NT2/D1 (cell line): ENCODE measurements around the gene DSTYK.

Experiments used
- DNase-seq: peaks from one replicate; pipeline ENCODE4 v3.0.0-alpha.2; 2011; ENCODE audit warnings: low read depth, low spot score
- H3K27me3 ChIP-seq: 2 replicates; pipeline ENCODE4 v1.6.0; 2011; ENCODE audit warnings: mild to moderate bottlenecking; ENCODE audit not compliant: insufficient read length, insufficient read depth
- H3K36me3 ChIP-seq: 2 replicates; pipeline ENCODE4 v1.6.1; 2011; ENCODE audit warnings: mild to moderate bottlenecking, low read length, mixed read lengths; ENCODE audit not compliant: insufficient read depth, insufficient read length
- H3K4me1 ChIP-seq: 2 replicates; pipeline ENCODE4 v1.5.1; 2011; ENCODE audit not compliant: insufficient read depth, insufficient read length
- H3K4me3 ChIP-seq: 2 replicates; pipeline ENCODE4 v1.5.1; 2011; ENCODE audit warnings: low read depth; ENCODE audit not compliant: insufficient read length
- H3K9ac ChIP-seq: 2 replicates; pipeline ENCODE4 v1.6.0; 2011; ENCODE audit warnings: low read depth; ENCODE audit not compliant: insufficient read length
- H3K9me3 ChIP-seq: 2 replicates; pipeline ENCODE4 v1.5.1; 2011; ENCODE audit warnings: mild to moderate bottlenecking, low read length; ENCODE audit not compliant: insufficient read depth
- SUZ12 ChIP-seq: IDR thresholded peaks from 2 replicates; pipeline ENCODE4 v1.6.1; 2011; ENCODE audit not compliant: insufficient read length, insufficient read depth; ENCODE audit errors: extremely low read depth
- YY1 ChIP-seq: IDR thresholded peaks from 2 replicates; pipeline ENCODE4 v1.6.1; 2011; ENCODE audit not compliant: insufficient read length, insufficient read depth
- ZNF274 ChIP-seq: IDR thresholded peaks from 2 replicates; pipeline ENCODE4 v1.6.1; 2011; ENCODE audit warnings: mild to moderate bottlenecking, low read depth, low read length

The DSTYK gene

GRCh38 chr1:205118752-205119151 lies 92.8 kb downstream of the DSTYK start:
- H3K36me3 ChIP-seq: peaks cover 63% of the 10 kb centered on the region
- DNase-seq: no peak
- no peaks in the 10 kb centered on the region for H3K27me3 ChIP-seq
- no peak overlapping the region for H3K9ac ChIP-seq
- no peak for TF ChIP-seq YY1
- TF ChIP-seq SUZ12: no peak
- no peak for TF ChIP-seq ZNF274
- H3K4me3 ChIP-seq: no peak overlapping the region
- no peaks in the 10 kb centered on the region for H3K9me3 ChIP-seq
- no peaks in the 10 kb centered on the region for H3K4me1 ChIP-seq

GRCh38 chr1:205111354-205111753 lies 100.1 kb downstream of the DSTYK start:
- H3K36me3 ChIP-seq: peaks cover 59% of the 10 kb centered on the region
- no peaks in the 10 kb centered on the region for H3K27me3 ChIP-seq
- no peaks in the 10 kb centered on the region for H3K9me3 ChIP-seq
- no peaks in the 10 kb centered on the region for H3K4me1 ChIP-seq
- H3K9ac ChIP-seq: no peak overlapping the region
- TF ChIP-seq ZNF274: no peak
- TF ChIP-seq YY1: no peak
- no peak for TF ChIP-seq SUZ12
- no peak for DNase-seq
- no peak overlapping the region for H3K4me3 ChIP-seq

DNA sequence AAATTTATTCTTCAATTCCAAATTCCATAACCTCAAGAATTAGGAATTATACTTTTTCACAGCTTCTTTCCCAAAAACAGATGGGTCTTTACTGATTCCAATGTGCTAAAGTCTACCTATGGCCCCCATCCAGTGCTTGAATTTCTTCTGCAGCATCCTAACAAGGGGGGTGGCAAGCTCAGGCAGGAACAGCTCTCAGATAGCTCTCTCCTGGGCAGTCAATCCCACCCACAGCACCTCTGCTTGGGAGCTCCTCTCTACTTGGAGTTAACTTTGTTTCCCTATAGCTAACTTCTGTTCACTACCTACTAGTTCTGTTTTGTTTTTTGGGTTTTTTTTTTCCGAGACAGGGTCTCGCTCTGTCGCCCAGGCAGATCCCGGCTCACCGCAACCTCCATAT lies 101.8 kb downstream of the DSTYK start:
- DNase-seq: no peak
- TF ChIP-seq ZNF274 (no peak), YY1 (no peak), SUZ12 (no peak)
- Histone ChIP-seq H3K9ac (no peak overlapping the region), H3K9me3 (no peaks in the 10 kb centered on the region), H3K4me1 (no peaks in the 10 kb centered on the region), H3K27me3 (no peaks in the 10 kb centered on the region), H3K4me3 (no peak overlapping the region), H3K36me3 (peaks cover 54% of the 10 kb centered on the region)

- Histone ChIP-seq H3K4me3 (no peak overlapping the region), H3K27me3 (no peaks in the 10 kb centered on the region), H3K9ac (no peak overlapping the region), H3K9me3 (no peaks in the 10 kb centered on the region), H3K4me1 (no peaks in the 10 kb centered on the region), H3K36me3 (peaks cover 52% of the 10 kb centered on the region)
- no peak for DNase-seq
- TF ChIP-seq YY1 (no peak), ZNF274 (no peak), SUZ12 (no peak)
Measured at GRCh38 chr1:205109269-205109668, 102.2 kb downstream of the DSTYK start.

DNA sequence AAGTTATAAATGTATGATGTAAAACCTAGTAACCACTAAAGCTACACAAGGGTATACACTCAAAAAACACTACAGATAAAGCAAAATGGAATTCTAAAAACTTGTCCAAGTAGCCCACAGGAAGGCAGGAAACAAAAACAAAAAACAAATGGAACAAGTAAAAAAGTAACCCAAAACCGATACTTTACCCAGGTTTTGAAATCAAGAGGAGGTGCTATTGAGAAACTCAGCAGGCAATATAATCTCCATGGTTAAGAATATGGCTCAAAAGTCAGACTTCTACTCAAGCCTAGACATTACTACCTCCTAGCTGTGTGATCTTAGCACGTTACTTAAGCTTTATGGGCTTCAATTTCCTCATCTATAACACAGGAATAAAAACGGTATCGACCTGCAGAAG lies 103.0 kb downstream of the DSTYK start:
- H3K9ac ChIP-seq: no peak overlapping the region
- no peak overlapping the region for H3K4me3 ChIP-seq
- no peaks in the 10 kb centered on the region for H3K4me1 ChIP-seq
- H3K27me3 ChIP-seq: no peaks in the 10 kb centered on the region
- DNase-seq: no peak
- peaks cover 55% of the 10 kb centered on the region for H3K36me3 ChIP-seq
- TF ChIP-seq SUZ12 (no peak), ZNF274 (no peak), YY1 (no peak)
- no peaks in the 10 kb centered on the region for H3K9me3 ChIP-seq

DNA sequence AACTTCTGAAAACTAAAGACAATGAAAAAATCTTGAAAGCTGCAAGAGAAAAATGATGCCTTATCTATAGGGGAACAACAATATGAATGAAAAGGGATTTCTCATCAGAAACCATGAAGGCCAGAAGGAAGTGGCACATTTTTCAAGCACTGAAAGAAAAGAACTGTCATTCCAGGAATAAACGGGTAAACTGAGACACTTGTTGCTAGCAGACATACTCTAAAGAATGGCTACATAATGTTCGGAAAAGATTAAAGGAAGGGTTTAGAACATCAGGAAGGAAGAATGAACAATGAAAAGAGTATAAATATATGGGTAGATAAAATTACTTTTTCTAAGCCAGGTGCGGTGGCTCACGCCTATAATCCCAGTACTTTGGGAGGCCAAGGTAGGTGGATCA lies 104.2 kb downstream of the DSTYK start:
- Histone ChIP-seq H3K4me1 (no peaks in the 10 kb centered on the region), H3K36me3 (peaks cover 54% of the 10 kb centered on the region), H3K4me3 (no peak overlapping the region), H3K9me3 (no peaks in the 10 kb centered on the region), H3K9ac (no peak overlapping the region), H3K27me3 (no peaks in the 10 kb centered on the region)
- no peak for TF ChIP-seq SUZ12
- no peak for TF ChIP-seq ZNF274
- no peak for TF ChIP-seq YY1
- DNase-seq: no peak

DNA sequence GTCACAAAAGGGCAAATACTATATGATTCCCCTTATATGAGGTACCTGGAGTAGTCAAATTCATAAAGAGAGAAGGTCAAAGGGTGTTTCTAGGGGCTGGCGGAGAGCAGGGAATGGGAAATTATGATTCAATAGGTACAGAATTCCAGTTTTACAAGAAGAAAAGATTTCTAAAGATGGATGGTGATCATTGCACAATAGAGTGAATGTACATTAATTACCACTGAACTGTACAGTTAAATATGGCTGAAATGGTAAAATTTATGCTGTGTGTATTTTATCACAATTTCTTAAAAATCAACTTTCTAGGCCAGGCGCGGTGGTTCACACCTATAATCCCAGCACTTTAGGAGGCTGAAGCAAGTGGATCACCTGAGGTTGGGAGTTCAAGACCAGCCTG lies 109.1 kb downstream of the DSTYK start:
- H3K9me3 ChIP-seq: no peaks in the 10 kb centered on the region
- no peak overlapping the region for H3K4me3 ChIP-seq
- TF ChIP-seq ZNF274 (no peak), SUZ12 (no peak), YY1 (no peak)
- no peaks in the 10 kb centered on the region for H3K27me3 ChIP-seq
- H3K4me1 ChIP-seq: no peaks in the 10 kb centered on the region
- H3K36me3 ChIP-seq: peaks cover 73% of the 10 kb centered on the region
- DNase-seq: no peak
- no peak overlapping the region for H3K9ac ChIP-seq

GRCh38 chr1:205098242-205098641 lies 113.3 kb downstream of the DSTYK start:
- no peaks in the 10 kb centered on the region for H3K4me1 ChIP-seq
- H3K9me3 ChIP-seq: no peaks in the 10 kb centered on the region
- DNase-seq: no peak
- TF ChIP-seq YY1 (no peak), ZNF274 (no peak), SUZ12 (no peak)
- H3K9ac ChIP-seq: no peak overlapping the region
- no peak overlapping the region for H3K4me3 ChIP-seq
- H3K36me3 ChIP-seq: peaks cover 83% of the 10 kb centered on the region
- H3K27me3 ChIP-seq: no peaks in the 10 kb centered on the region
